NCI-H2171 (cell line): ENCODE data around the gene ZNF600.
"Not testable (repeated sequence)": the region's sequence is repeated elsewhere in the genome, so short reads cannot be mapped to it uniquely, and the experiment has no call there.

Experiments
- DNase-seq: peaks from one replicate; lab custom pipeline; 2025; lab: John Stamatoyannopoulos, UW

The ZNF600 gene

DNA sequence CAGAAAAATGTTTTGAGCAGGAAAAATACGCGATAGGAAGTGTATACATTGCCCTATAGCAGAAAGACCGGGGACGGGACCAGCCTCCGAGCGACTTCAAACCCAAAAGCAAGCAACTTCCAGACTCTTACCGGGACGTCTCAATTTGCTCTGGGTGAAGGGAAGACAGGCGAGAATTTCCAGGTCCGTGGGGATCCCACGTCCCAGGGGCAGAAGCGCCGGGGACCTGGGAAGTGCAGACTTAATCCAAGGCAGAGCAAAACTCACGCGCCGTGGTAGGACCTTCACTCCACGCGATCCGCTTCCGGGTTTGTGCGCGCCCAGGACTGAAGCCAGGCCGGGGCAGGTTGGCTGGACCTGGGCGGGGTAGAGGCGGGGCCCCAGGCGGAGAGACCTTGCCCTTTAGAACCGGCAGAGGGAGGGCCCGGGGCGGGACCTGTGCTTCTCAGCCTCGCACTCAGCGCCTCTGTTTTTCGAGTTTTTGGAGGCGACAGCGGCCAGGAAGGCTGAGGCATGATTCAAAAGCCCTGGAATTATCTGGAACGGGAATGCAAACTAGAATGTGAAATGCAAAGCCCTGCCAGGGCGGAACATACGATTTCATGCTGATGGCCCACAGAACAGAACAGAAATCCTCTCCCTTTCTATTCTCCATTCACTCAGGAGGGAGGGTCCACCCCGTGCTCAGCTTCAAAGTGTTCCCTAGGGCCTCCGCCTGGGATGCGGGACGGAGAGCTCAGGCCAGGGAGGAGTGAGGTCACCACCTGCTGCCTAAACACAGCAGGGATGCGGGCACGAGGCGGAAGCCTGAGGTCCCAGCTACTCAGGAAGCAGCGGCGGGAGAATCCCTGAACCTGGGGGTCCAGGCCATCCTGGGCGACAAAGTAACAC, at the start of gene ZNF600:
TSS of gene ZNF600 (minus strand) at position 328 of the 891 bp plus-strand sequence. CDS start 7,903 bp downstream, outside the sequence.
- not testable (repeated sequence) for DNase-seq

DNA sequence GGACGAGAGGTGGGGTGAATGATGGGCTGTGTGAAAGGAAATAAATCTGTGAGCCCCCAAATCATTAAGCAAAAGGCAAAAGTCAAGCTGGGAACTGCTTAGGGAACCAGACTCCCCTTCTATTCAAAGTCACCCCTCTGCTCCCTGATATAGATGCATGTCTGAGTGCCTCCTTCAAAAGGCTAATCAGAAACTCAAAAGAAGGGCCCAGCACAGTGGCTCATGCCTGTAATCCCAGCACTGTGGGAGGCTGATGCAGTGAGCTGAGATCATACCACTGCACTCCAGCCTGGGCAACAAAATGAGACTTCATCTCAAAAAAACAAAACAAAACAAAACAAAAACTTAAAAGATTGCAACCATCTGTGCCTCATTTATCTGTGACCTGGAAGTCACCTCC, 47.7 kb upstream of the ZNF600 start:
- not testable (repeated sequence) for DNase-seq

DNA sequence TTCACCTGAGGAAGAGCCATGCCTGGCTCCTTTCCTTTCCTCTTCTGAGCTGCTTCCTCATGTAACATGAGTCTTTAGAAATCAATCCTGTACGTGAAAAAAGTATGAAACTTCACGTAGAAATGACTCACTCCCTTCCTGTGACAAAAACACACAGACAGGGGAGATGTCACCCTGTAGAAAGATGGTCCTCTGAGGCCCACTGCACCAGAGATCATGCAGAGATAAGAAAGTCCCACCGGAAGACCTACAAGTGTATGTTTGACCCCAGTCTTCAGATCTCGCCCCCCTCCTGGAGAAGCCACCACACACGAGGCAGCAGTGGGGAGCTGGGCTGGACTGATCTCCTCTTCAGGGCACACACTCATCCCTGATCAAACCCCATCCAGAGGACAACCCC, 47.0 kb upstream of the ZNF600 start:
- DNase-seq = not testable (repeated sequence)

DNA sequence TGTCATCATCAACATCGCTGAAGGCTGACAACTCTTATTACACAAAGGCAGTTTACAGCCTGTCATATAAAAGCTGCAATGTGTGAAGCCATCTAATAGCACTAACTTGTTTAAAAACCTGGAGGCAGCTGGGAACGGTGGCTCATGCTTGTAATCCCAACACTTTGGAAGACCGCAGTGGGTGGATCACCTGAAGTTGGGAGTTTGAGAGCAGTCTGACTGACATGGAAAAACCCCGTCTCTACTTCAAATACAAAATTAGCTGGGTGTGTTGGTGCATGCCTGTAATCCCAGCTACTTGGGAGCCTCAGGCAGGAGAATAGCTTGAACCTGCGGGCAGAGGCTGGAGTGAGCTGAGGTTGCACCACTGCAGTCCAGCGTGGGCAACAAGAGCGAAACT, 43.3 kb upstream of the ZNF600 start:
- not testable (repeated sequence) for DNase-seq

DNA sequence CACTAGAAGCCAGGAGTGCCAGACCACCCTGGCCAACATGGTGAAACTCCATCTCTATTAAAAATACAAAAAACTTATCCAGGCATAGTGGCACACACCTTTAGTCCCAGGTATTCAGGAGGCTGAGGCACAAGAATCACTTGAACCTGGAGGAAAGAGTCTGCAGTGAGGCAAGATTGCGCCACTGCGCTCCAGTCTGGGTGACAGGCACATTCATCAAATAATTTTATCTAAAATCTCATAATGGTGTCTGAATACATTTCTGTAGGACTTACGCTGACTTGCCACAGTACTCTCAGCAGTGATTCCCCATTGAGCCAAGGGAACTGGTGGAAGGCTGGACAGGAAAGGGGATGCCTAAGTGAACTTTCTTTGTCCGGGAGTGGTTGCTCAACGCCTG, 39.2 kb upstream of the ZNF600 start:
- no peak for DNase-seq

DNA sequence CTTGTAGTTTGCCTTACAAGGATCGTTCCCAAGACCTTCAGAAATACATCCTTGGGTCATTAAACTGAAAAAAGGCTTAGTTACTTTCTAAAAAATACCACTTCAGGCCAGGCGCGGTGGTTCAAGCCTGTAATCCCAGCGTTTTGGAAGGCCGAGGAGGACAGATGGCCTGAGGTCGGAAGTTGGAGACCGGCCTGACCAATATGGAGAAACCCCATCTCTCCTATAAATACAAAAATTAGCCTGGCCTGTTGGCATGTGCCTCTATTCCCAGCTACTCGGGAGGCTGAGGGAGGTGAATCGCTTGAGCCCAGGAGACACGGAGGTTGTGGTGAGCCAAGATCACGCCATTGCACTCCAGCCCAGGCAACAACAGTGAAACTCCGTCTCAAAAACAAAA, 37.1 kb upstream of the ZNF600 start:
- no peak for DNase-seq

DNA sequence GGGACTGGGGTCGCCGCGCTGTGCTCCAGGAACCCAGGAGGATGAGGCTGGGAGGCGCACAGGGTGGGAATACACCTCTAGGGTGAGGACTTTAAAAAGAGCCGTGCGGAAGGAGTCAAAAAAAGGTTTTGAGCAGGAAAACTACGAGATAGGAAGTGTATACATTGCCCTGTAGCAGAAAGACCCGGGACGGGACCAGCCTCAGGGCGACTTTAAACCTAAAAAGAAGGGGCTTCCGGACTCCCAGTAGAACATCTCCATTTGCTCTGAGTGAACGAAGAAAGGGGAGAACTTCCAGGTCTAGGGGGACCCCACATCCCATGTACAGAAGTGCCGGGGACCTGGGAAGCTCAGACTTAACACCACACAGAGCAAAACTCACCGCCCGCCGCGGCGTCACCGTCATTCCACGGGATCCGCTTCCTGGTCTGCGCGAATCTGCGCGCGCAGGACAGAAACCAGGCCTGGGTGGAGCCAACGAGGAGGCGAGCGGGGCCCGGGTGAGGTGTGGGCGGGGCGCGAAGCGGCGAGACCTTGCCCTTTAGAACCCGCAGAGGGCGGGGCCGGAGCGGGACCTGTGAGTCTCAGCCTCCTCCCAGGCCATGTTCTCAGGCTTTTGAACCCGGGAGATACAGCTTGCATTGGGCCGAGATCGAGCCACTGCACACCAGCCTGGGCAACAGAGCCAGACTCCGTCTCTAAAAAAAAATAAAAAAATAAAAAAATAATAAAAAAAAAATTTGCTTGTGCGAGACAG, 34.8 kb upstream of the ZNF600 start, which contains the start of gene ZNF28:
TSS of gene ZNF28 (minus strand) at position 430 of the 757 bp plus-strand sequence. CDS start 3,675 bp downstream, outside the sequence.
- peak; percentile 4 for DNase-seq

DNA sequence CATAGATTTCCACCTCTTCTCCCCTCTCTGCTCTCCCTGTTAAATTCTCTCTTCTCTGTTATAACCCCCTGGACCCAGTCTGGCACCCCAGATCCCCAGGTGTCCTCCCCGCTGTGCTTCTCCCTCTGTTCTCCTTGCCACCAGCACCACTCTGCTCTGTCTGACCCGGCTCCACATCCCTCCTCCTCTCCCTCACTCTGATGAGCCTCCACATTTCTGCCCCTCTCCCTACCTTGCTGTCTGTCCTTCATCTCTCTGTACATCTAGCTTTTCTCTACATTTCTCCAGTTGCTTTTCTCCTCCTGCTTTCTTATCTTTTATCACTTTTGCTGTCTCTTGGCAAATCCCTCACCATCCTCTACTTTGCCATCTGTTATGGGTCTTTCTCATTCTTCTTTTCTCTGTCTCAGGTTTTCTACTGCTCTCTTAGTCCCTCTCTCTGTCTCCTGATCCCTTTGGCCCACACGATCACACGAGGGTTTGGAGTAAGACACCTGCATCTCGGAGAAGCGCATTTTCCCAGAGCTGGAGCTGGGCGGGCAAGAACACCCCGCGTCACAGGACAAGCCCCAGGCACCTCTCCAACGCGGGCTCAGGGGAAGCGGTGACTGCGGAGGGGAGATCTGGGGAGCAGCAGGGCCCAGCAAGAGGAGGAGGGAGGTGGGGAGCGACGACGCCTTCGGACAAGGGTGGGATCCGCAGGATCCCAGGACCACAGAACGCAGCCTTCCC, 34.0 kb upstream of the ZNF600 start:
- DNase-seq = not testable (repeated sequence)

DNA sequence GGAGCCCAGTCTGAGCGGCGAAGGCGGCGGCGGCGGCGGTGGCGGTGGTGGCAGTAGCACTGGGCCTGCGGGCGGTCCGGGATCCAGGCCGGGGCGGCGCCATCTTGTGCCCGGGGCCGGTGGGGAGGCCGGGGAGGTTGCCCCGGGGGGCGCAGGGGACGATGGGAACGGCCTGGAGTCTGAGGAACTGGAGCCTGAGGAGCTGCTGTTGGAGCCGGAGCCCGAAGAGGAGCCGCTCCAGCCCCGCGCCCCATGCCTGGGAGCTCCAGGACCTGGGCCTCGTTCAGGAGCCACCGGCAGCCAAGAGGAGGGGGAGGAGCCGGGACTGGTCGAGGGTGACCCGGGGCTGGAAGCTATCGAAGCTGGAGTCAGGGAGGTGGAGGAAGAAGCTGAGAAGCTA, 23.2 kb upstream of the ZNF600 start:
- no peak for DNase-seq

DNA sequence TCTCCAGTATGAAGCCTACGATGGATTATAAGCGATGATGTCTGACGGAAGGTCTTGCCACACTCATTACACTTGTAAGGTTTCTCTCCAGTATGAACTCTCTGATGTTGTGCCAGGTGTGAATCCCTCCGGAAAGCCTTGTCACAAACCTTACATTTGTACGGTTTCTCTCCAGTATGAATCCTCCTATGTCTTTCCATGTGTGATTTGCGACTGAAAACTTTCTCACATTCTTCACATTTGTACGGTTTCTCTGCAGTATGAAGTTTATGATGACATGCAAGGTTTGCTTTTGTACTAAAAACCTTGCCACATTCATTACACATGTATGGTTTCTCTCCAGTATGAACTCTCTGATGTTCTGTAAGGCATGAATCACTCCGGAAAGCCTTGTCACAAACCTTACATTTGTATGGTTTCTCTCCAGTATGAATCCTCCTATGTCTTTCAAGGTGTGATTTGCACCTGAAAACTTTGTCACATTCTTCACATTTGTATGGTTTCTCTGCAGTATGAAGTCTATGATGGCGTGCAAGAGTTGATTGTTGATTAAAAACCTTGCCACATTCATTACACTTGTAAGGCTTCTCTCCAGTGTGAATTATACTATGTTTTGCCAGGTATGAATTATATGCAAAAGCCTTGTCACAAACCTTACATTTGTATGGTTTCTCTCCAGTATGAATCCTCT, 13.5 kb upstream of the ZNF600 start:
- DNase-seq = not testable (repeated sequence)

DNA sequence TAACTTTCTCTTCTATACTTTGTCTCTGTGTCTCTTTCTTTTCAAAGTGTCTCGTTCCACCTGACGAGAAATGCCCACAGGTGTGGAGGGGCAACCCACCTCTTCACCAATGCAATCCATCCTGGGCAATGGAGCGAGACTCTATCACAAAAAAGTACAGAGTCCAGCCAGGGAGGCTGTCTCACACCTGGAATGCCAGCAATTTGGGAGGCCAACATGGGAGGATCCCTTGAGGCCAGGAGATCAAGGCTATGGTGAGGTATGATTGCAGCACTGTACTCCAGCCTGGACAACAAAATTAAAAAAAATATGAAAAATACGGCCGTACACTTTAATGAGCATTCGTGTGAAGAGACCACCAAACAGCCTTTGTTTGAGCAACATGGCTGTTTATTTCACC, 2.8 kb upstream of the ZNF600 start:
- no peak for DNase-seq

DNA sequence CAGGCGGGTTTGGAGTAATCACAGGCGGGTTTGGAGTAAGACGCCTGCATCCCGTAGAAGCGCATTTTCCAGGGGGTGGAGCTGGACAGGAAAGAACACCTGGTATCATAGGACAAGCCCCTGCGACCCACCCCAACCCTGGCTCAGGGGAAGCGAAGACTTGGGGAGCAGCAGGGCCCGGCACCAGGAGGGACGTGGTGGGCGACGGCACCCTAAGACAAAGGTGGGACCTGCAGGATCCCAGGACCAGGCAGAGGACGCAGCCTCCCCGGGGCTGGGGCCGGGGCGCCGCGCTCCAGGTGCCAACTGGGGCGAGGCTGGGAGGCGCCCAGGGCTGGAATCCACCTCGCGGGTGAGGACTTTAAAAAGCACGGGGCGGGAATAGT, 520 bp downstream of the ZNF600 start:
- DNase-seq = no peak

DNA sequence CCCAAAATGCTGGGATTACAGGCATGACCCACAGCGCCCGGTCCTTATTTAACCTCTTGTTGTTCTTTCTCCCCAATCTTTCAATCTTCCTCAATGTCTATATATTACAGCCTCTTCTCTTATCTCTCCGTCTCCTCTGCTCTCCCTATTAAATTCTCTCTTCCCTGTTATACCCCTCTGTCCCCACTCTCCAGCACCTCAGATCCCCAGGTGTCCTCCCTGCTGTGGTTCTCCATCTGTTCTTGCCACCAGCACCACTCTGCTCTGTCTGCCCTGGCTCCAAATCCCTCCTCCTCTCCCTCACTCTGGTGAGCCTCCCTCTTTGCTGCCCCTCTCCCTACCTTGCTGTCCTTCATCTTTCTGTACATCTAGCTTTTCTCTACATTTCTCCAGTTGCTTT, 1.1 kb downstream of the ZNF600 start:
- no peak for DNase-seq

DNA sequence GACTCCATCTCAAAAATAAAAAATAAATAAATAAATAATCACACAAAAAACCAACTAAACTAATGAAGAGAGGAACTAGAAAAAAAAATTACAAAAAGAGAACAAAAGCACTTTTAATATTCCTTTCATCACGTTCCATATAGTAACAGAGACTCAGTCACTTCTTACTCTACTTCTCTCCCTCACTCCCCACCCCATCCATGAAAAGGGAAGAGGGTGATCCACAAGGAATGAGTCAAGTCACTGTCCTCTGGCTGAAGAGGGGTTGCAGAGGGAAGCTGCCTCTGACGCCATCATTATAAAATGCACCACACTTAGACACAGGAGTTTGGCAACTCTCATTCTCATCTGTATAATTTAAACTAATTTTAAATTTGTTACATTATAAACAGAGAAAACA, 3.7 kb downstream of the ZNF600 start:
- DNase-seq = not testable (repeated sequence)

DNA sequence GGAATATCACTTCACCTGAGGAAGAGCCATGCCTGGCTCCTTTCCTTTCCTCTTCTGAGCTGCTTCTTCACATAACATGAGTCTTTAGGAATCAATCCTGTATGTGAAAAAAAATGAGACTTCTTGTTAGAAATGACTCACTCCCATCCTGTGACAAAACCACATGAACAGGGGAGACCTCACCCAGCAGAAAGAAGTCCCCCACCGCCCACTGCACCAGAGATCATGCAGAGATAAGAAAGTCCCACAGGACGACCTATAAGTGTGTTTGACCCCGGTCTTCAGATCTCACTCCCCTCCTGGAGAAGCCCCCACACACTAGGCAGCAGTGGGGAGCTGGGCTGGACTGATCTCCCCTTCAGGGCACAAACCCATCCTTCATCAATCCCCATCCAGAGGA, 7.8 kb downstream of the ZNF600 start:
- DNase-seq = no peak

DNA sequence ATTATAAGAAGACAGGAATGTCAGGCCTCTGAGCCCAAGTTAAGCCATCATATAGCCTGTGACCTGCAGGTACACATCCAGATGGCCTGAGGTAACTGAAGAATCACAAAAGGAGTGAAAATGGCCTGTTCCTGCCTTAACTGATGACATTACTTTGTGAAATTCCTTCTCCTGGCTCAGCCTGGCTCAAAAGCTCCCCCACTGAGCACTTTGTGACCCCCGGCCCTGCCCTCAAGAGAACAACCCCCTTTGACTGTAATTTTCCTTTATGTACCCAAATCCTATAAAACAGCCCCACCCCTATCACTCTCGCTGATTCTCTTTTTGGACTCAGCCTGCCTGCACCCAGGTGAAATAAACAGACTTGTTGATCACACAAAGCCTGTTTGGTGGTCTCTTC, 30.1 kb downstream of the ZNF600 start:
- not testable (repeated sequence) for DNase-seq

DNA sequence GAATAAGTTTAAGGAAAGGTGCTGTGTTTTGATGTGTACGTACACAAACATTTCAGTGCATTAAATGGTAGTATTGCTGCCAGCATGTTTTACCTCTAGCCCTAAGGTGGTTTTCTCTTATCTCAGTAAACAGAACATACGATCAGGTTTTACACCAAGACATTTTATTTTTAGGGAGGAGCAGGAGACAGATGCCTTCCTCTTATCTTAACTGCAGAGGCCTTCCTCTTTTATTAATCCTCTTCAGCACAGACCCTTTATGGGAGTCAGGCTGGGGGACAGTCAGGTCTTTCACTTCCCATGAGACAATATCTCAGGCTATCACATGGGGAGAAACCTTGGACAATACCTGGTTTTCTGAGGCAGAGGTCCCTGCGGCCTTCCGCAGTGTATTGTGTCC, 36.8 kb downstream of the ZNF600 start:
- no peak for DNase-seq

DNA sequence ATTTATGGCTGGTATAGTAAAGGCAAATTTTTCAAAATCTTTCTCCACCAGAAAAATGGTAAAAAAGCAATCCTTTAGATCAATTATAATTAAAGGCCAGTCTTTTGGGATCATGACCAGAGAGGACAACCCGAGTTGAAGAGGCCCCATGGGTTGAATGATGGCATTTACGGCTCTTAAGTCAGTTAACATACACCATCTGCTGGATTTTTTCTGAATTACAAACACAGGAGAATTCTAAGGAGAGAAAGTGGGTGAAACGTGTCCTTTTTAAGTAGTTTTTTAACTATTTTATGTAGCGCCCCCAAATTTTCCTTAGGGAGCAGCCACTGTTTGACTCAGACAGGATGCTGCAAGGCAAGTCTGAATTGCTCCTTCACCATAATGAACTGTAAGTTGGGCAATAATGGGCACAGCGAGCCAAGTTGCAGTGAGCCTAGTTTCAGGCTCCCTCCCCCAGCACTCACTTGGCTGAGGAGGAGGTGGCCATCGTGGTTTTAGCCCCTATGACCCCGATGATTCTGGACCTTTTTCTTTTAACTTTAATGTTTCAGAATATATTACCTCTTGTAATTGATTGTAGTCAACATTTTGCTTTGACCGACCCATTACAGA, 38.1 kb downstream of the ZNF600 start:
- no peak for DNase-seq

DNA sequence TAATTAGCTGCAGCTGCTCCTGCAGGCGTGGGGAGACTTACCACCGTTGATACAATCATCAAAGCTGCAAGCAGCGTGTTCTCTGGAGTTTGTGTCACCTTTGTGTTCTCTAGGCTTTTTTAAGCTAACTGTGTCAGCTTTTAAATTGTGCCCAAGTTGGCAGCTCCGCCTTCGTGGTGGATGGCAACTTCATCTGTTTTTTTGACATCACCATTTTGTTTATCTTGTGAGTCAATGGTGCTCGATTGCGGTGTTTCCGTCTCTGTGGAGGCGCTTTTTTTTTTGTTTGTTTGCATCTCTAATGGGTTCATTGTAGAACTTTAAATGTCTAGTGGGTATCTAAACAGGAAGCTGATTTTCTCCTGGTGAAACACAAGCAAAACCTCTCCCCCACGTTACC, 40.7 kb downstream of the ZNF600 start:
- DNase-seq = not testable (repeated sequence)

DNA sequence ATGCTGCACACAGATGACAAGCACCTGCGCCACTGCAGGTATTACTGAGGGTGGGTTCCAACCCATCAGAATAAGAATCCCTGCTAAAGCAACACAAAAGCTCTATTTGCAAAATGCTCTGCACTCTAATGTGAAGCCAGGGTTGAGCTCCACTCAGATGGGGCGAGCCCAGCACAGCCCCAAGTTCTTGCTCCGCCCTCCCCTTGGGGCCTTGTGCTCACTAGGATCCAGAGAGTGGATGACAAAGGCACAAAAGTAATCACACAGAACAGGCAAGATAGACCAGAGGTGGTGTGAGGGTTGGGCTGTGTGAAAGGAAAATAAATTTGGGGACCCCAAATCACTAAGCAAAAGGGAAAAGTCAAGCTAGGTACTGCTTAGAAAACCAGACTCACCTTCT, 43.5 kb downstream of the ZNF600 start:
- no peak for DNase-seq

DNA sequence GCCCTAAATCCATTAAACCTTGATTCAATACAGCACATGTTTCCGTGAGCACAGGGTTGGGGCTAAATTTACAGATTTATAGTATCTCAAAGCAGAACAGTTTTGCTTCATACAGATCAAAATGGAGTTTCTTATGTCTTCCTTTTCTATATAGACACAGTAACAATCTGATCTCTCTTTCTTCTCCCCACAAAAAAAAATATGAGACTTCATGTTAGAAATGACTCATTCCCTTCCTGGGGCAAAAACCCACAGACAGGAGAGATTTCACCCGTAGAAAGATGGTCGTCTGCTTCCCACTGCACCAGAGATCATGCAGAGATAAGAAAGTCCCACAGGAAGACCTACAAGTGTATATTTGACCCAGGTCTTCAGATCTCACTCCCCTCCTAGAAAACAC, 44.1 kb downstream of the ZNF600 start:
- DNase-seq = no peak
